HEK293T (cell line): Measurements from ENCODE around the gene DCP1B.

Source experiments
- CTCF ChIA-PET: fragments of 350-600 bp; formaldehyde crosslinking; extraction: SDS; loops from one replicate; lab custom pipeline; 2021; ENCODE audit warnings: antibody characterized with exemption, inconsistent platforms; lab: Yijun Ruan, JAX
- POLR2A ChIA-PET: fragments of 350-600 bp; formaldehyde crosslinking; extraction: SDS; loops from one replicate; lab custom pipeline; 2020; ENCODE audit warnings: antibody characterized with exemption, inconsistent platforms; lab: Yijun Ruan, JAX
- DNase-seq: peaks from one replicate; pipeline ENCODE4 v3.0.0; 2012; ENCODE audit warnings: mixed read lengths; ENCODE audit errors: extremely low spot score
- ARNT ChIP-seq: fragments of 450-650 bp; IDR thresholded peaks from 2 replicates; pipeline ENCODE4 v1.6.1; 2017; ENCODE audit warnings: mild to moderate bottlenecking
- BHLHE40 ChIP-seq: fragments of 450-650 bp; IDR thresholded peaks from 2 replicates; pipeline ENCODE4 v1.6.1; 2016; ENCODE audit warnings: mild to moderate bottlenecking, moderate library complexity, borderline replicate concordance
- CTBP1 ChIP-seq: fragments of 450-650 bp; IDR thresholded peaks from 2 replicates; pipeline ENCODE4 v1.6.1; 2016; ENCODE audit warnings: borderline replicate concordance
- ELF4 ChIP-seq: fragments of 450-650 bp; IDR thresholded peaks from 2 replicates; pipeline ENCODE4 v1.6.1; 2017; ENCODE audit warnings: antibody characterized with exemption
- FOXA1 ChIP-seq: fragments of 450-650 bp; IDR thresholded peaks from 2 replicates; pipeline ENCODE4 v1.6.1; 2016; ENCODE audit warnings: mild to moderate bottlenecking
- FOXK2 ChIP-seq: fragments of 450-650 bp; IDR thresholded peaks from 2 replicates; pipeline ENCODE4 v1.6.1; 2016; ENCODE audit warnings: mild to moderate bottlenecking
- FOXM1 ChIP-seq: fragments of 450-650 bp; IDR thresholded peaks from 2 replicates; pipeline ENCODE4 v1.6.1; 2017; ENCODE audit warnings: mild to moderate bottlenecking, borderline replicate concordance
- HDGF ChIP-seq: fragments of 450-650 bp; IDR thresholded peaks from 2 replicates; pipeline ENCODE4 v1.6.1; 2017; ENCODE audit warnings: antibody characterized with exemption, borderline replicate concordance
- L3MBTL2 ChIP-seq: fragments of 450-650 bp; conservative IDR thresholded peaks from 2 replicates; pipeline ENCODE4 v1.6.1; 2016; ENCODE audit warnings: mild to moderate bottlenecking
- LEF1 ChIP-seq: fragments of 450-650 bp; IDR thresholded peaks from 2 replicates; pipeline ENCODE4 v1.6.1; 2017; ENCODE audit warnings: mild to moderate bottlenecking, borderline replicate concordance
- NFRKB ChIP-seq: fragments of 450-650 bp; IDR thresholded peaks from 2 replicates; pipeline ENCODE4 v1.6.1; 2016; ENCODE audit warnings: mild to moderate bottlenecking, moderate library complexity
- PKNOX1 ChIP-seq: fragments of 450-650 bp; IDR thresholded peaks from 2 replicates; pipeline ENCODE4 v1.6.1; 2016
- SP1 ChIP-seq: fragments of 450-650 bp; IDR thresholded peaks from 2 replicates; pipeline ENCODE4 v1.6.1; 2017
- SUZ12 ChIP-seq: fragments of 450-650 bp; IDR thresholded peaks from 2 replicates; pipeline ENCODE4 v1.6.1; 2016; ENCODE audit warnings: mild to moderate bottlenecking
- TARDBP ChIP-seq: fragments of 450-650 bp; IDR thresholded peaks from 2 replicates; pipeline ENCODE4 v1.6.1; 2016
- ZNF384 ChIP-seq: fragments of 450-650 bp; IDR thresholded peaks from 2 replicates; pipeline ENCODE4 v1.6.1; 2016

DCP1B gene

GRCh38 chr12:2004113-2004929 is at the start of gene DCP1B:
TSS of gene DCP1B (minus strand) at chr12:2004457. CDS start at chr12:2004431, 26 bp downstream.
- no peak for TF ChIP-seq BHLHE40
- no peak for TF ChIP-seq LEF1
- no peak for TF ChIP-seq PKNOX1
- TF ChIP-seq ZNF384, result no peak
- TF ChIP-seq ELF4, result peak; percentile 38
- peak; percentile 25; the same call in 1 of the 2 replicates for TF ChIP-seq CTBP1
- TF ChIP-seq FOXM1, result no peak; the same call in 1 of the 2 replicates
- no peak for TF ChIP-seq FOXK2
- no peak for TF ChIP-seq NFRKB
- TF ChIP-seq L3MBTL2, result peak; percentile 94
- no peak for TF ChIP-seq TARDBP
- TF ChIP-seq ARNT, result no peak
- no peak for TF ChIP-seq SP1
- no peak for TF ChIP-seq HDGF
- no peak for TF ChIP-seq SUZ12
- TF ChIP-seq FOXA1, result no peak
- CTCF ChIA-PET, result interaction anchor here (0.6 to 1.1 kb wide), 3 partner anchors 9 to 47 kb away, joined by 3 to 5 read pairs (median 4); no protein-coding TSS in a partner anchor
- POLR2A ChIA-PET, result interaction anchor here (0.8 to 1.6 kb wide), 11 partner anchors 9 to 71 kb away, joined by 3 to 7 read pairs (median 5); no protein-coding TSS in a partner anchor
- peak; percentile 94 for DNase-seq

GRCh38 chr12:2053691-2054090 is 49.4 kb upstream of the DCP1B start:
- CTCF ChIA-PET, result interaction anchor here (0.6 kb wide), 1 partner anchor 333 kb away, joined by 3 read pairs; no protein-coding TSS in a partner anchor
- DNase-seq, result peak; percentile 13
- no peak for TF ChIP-seq ELF4
- TF ChIP-seq FOXA1, result no peak
- TF ChIP-seq FOXM1, result no peak
- TF ChIP-seq FOXK2, result no peak
- TF ChIP-seq PKNOX1, result no peak
- TF ChIP-seq HDGF, result no peak
- TF ChIP-seq SUZ12, result no peak
- TF ChIP-seq L3MBTL2, result no peak
- TF ChIP-seq BHLHE40, result no peak
- no peak for TF ChIP-seq CTBP1
- no peak for TF ChIP-seq ARNT
- TF ChIP-seq TARDBP, result no peak
- POLR2A ChIA-PET, result no interaction called here

DNA sequence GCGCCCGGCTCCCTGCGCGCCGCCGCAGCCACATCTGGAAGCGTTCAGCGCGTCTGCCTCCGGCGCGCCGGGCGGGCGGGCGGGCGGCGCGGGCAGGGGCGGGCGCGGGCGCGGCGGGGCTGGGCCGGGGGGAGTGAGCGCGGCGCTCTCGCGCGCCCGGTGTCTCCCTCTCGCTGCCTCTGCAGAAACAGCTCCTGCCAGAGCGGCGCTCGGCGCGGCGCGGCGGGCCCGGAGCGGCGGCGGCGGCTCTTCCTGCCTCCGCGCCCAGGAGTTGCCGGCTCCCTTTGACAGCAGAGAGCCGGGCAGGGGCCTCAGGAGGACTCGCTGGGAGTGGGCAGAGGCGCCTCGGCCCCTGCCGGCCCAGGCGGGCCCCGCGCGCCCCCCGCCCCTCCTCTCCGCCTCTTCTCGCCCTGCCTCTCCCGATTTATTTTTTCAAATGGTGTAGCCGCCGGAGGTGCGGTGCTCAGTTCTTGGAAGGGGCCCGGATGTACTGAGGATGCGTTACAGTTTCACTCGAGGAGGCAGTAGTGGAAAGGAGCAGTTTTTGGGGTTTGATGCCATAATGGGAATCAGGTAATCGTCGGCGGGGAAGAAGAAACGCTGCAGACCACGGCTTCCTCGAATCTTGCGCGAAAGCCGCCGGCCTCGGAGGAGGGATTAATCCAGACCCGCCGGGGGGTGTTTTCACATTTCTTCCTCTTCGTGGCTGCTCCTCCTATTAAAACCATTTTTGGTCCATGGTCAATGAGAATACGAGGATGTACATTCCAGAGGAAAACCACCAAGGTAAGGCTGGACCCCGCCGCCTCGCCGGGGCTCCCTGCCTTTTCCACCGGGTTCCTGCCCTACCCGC is 48.8 kb upstream of the DCP1B start, which contains the start of gene CACNA1C:
Gene CACNA1C (plus strand): TSS at position 162 of the 853 bp plus-strand sequence. CDS start 576 bp downstream, at position 738.
- DNase-seq, result peak; percentile 70
- TF ChIP-seq ELF4, result no peak
- peak; percentile 39; the same call in 1 of the 2 replicates for TF ChIP-seq L3MBTL2
- TF ChIP-seq FOXM1, result no peak
- no peak for TF ChIP-seq PKNOX1
- CTCF ChIA-PET, result no interaction called here
- POLR2A ChIA-PET, result no interaction called here

DNA sequence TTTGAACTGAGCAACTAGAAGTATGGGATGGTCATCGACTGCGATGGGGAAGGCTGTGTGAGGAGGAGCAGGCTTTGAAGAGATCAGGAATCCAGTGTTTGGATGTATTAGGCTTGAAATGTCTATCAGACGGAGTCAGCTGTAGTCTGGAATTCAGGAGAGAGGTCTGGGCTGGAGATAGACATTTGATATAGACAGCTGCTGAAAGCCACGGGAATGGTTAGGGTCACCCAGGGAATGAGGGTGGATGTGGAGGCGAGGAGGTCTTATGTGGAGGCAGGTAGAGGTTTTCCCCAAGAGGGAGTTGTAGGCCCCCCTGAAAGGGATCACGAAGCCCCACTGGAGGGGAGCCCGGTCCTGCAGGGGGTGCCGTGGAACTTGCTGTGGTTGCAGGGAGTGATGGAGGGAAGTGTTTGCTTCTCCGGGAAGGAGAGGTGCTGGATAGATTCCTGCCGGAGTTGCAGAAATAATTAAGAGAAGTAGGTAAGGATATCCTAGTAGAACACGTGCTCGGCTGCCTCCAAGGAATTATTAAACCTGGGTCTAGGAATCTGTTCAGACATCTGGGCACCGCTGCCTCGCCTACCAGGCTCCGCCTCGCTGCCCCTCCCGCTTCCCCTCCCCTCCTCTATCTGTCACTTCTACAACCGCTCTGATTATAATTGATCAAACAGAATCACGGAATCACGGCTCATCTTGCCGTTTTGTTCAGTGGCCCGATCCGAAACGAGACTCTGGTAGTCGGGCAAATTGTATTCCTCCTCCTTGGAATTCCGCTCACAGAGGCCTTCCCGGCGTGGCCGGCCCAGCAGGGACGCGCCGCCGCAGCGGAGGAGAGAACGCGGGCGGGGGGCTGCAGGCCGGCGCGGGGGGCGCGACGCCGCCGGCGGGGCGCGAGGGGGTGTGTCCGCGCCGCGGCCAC is 47.7 kb upstream of the DCP1B start:
- CTCF ChIA-PET, result interaction anchor here (1.2 kb wide), 2 partner anchors 47 to 230 kb away, joined by 3 to 4 read pairs; partner anchors contain the start of gene DCP1B
- DNase-seq, result peak; percentile 25
- TF ChIP-seq LEF1 (no peak), L3MBTL2 (peak; percentile 12; the same call in 1 of the 2 replicates)
- POLR2A ChIA-PET, result no interaction called here
